ENCODE data around the gene SLC22A14.
A peak's percentile ranks its signal among the peaks of the same experiment; 100 is the strongest.

The SLC22A14 gene

GRCh38 chr3:38347421-38348200, 65.5 kb downstream of the SLC22A14 start:
- no peak for DNase-seq

GRCh38 chr3:38348903-38349302, 66.8 kb downstream of the SLC22A14 start:
- DNase-seq, result no peak

DNA sequence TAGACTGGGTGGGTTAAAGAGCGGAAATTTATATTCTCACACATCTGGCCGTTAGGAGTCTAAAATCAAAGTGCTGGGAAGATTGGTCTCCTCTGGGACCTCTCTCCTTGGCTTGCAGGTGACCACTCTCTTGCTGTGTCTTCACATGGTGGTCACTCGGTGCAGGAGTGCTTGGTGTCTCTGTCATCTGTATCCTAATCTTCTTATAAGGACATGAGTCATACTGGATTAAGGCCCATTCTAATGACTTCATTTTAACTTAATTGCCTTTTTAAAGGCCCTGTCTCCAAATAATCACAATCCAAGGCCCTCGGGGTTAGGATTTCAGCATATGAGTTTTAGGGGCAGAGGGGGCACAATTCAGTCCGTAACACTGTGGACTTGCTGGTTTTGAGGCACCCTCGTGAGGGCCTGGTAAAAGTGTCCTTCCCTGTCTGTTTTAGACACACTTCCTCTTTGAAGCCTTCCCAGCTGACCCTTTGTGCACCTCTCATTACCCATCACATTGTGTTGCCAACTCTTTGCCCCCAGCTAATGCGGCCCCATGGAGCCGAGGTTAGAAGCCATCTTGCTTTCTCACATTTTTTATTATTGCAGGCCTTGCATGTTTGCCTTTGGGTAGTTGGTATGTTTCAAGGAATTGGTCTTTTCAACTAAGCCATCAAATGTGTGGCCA, 67.7 kb downstream of the SLC22A14 start:
- DNase-seq, result no peak

GRCh38 chr3:38353151-38353550, 71.1 kb downstream of the SLC22A14 start:
- no peak for DNase-seq

GRCh38 chr3:38354588-38355330, 72.7 kb downstream of the SLC22A14 start:
- DNase-seq, result peak; percentile 64

GRCh38 chr3:38359038-38359437, 76.9 kb downstream of the SLC22A14 start:
- no peak for DNase-seq

- peak; percentile 87 for DNase-seq
Measured at GRCh38 chr3:38360345-38360744, 78.3 kb downstream of the SLC22A14 start.

DNA sequence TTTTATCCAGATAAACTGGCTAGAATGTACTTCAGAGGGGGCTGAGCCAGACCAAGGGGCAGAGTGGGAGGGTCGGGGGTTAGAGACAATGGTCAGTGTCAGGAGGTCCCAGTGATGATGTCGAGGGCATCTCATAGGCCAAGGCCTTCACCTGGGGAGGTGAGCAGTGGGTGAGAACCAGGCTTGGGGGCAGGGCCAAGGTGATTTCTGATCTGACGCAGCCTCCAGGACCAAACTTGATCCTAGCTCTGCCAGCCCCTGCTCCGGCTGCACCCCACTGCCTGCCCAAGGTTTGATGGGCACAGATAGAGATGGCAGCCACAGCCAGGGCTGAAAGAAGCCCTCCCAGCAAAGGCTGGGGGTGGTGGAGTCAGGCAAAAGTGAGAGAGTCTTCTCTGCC, 79.4 kb downstream of the SLC22A14 start:
- no peak for DNase-seq

DNA sequence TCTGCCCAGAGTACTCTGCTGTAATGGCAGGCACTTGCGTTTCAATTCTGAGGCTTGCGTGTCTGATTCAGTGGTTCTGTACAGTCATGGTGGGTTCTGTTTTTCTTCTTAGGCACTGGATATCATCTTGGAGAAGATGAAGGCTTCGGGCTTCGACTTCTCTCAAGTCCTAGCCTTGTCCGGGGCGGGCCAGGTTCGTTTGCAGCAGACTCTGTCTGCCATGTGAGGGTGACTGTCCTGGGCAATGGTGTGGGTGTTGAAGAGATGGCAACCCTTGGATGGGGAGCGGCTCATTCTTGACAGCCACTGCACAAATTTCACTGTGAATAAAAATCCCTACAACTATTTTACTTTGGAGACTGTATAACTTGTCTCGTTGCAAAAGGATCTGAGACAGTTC, 80.7 kb downstream of the SLC22A14 start:
- no peak for DNase-seq

GRCh38 chr3:38364721-38365400, 82.8 kb downstream of the SLC22A14 start:
- DNase-seq, result no peak

GRCh38 chr3:38365469-38366062, 83.5 kb downstream of the SLC22A14 start:
- DNase-seq, result no peak

- DNase-seq, result no peak
Measured at GRCh38 chr3:38366082-38366481, 84.0 kb downstream of the SLC22A14 start.

DNA sequence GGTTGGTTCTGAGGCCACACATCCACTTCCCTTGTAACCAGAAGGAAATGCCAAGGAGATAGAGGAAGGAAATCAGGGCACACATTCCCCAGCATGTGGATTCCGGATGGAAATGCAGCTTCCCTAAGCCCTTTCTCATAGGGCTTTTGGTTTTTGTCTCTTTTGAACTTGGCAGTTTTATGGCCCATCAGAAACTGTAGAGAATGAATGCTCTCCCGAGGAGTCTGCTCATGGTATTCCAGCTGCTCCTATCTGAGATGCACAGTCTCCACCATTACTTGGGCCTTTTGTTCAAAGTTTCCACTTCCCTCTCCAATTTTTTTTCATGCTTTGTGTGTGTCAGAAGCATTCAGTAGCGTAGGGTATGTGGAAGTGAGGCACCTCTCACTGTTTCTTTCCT, 85.7 kb downstream of the SLC22A14 start:
- DNase-seq, result no peak

Measured in NCI-H2171 treated with DMSO at 0.1 percent for 48 hours (cell line).